ENCODE data around the gene SLC23A3.
A peak's percentile ranks its signal among the peaks of the same experiment; 100 is the strongest.

SLC23A3 gene

DNA sequence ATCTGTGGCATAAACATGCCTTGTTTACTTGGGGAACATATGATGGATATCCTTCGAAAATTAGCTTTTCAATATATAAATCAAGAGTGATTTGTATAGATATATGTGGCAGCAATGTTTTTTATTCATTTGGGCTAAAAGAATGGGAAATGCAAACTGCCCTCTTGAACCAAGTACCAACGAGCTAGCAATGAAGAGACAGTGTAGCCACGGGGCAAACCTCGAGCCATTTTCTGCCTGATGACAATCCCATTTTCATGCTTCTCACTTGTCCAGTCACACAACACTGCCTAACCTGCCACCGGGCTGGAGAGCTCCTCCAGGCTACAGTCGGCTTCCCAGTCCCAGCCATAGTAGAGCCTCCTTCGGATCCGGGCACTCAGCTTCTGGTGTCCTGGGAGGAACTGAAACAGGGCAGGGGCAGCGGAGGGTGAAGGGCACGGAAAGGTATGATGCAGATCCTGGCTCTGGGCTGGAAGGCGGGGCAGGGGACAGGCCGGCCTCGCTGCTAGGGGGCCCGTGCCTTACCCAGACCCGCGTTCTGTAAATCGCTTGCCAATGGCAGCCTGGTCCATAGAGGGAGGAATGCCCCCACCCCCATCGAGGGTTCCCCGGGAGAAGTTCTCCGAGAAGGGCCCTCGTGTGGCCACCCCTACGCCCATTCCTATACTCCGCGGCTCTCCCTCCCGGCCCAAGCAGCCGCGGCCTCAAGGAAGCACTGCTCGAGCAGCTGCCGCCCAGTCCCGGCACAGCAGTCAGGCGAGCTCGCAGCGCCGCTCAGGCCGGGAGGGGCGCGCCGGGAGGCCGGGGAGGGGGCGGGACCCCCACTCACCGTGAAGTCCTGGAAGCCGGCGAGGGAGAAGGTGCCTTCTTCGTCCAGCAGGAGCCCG is 6.3 kb upstream of the SLC23A3 start:
- peak; percentile 53 for DNase-seq (ENCODE audit: low spot score)

DNA sequence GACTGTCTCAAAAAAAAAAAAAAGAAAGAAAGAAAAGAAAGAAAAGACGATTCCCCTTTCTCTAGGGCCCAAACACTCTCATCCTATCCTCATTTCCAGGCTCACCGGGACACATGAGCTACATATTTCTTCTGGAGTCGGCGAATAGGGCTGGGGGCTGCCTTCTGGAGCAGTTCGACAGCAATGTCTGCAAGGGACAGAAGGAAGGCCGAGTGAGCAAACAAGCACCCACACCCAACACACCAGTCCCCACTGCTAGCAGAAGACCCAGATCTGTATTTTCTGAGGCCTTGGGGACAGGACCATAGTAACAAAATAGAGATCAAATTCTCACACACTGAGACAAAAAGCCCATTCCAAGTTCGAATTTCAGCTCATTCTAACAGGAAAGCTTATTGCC is 5.7 kb upstream of the SLC23A3 start:
- no peak for DNase-seq (ENCODE audit: low spot score)

DNA sequence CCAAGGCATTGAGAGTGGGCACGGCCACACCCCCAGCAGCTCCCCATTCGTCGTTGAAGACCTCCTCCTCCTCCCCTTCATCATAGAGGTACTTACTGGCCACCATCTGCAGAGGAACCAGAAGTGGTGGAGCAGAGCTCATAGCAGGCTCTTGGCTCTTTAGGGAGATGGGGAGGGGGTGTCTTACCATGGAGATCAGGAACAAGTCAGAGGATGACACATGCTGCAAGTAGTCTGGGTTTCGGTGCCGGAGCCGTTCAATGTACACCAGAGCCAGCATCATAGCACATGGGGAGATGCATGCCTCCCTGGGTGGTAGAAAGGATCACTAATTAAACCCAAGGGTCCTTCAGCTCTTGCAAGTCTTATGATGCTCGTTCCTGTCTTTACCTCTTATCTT is 5.0 kb upstream of the SLC23A3 start:
- no peak for DNase-seq (ENCODE audit: low spot score)

DNA sequence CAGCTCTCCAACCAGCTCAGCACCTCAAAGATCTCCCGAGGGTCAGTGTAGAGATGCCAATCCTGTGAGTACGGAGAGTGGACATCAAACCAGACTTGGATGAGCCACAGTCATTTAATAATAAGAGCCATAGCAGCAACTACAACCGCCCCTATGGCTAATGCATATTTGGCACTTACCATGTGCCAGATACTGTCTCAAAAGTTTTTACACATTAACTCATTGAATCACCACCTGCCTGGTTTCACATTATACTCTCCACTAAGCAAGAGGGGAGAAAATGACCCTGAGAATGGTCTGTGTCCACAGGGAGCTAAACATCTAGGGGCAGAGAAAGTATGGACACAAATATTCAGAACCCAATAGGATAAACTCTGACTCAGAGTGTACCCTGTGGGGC is 4.3 kb upstream of the SLC23A3 start:
- no peak for DNase-seq (ENCODE audit: low spot score)

DNA sequence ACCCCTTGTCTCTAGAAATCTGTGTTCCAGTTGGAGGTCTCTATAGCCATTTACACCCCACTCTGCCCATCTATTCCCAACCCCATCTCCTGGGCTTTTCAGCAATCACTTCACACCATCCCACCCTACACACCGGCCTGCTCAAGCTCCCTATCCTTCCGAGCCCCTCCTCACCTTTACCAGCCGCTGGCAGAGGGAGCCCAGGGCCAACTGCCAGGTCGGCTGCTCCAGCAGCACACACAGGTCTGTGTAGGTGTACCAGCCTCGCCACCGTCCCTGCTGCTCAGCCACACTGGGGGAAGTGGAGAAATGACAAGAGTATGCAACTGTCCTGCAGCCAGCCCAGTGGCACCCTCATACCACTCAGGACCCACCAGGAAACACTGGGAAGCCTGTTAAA is 3.3 kb upstream of the SLC23A3 start:
- DNase-seq (ENCODE audit: low spot score) = no peak

DNA sequence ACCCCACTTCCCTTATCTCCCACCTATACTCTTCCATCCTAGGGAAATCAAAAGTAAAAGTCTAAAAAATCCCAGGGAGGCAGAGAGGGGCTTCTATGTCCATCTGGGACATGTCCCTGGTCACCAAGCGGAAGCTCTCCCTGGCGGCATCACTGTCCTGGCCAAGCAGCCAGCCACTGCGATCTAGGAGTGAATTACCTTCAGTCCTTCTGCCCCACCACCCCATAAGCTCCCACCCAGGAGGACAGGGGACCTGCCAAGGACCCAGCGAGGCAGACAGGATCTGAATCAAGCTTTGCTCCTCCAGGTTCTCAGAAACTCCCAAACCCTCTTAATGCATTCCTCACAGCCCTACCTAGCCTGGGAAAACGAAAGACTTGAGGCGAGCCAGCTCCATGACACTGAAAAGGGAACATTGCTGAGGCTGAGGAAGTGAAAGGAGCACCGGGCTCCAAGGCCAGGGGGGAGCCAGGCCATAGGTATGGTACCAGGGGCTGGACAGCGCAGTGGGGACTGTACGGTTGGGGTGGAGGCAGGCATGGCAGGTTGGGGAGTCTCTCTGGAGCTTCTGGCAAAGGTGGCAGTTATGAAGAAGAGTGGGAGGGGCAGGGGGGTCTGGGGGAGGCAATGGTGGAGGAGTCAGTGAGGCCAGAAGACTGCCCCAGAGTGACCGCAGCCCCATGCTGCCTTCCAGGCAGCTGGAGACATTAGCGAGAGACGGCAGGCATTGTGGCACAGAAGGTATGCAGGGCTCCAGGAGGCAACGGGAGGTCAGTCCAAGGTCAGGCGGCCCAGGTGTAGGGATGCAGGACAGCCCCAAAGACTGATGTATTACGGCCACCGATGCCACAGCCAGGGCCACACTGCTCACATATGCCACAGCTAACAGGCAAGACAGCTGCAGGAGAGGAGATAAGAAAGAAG is 2.7 kb upstream of the SLC23A3 start:
- DNase-seq (ENCODE audit: low spot score) = no peak

DNA sequence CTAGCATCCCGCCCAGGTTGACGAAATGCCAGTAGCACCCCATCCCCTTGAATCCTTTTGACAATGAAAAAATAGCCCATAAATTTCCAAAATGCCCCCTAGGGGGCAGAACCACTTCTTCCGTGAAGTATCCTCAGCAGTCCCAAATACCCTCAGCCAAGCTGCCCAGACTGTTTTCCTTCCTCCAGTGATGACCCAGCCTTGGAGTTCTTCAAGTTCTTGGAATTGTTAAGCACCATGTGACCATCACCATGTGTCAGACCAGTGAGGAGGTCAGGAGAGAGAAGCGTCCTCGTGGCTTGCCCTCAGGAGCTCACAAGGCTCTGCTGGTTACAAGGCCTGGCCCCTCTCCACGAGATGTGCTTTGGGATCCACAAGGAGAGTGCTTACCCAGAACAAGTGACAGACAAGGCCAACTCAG is 1.4 kb upstream of the SLC23A3 start:
- peak; percentile 86 for DNase-seq (ENCODE audit: low spot score)

DNA sequence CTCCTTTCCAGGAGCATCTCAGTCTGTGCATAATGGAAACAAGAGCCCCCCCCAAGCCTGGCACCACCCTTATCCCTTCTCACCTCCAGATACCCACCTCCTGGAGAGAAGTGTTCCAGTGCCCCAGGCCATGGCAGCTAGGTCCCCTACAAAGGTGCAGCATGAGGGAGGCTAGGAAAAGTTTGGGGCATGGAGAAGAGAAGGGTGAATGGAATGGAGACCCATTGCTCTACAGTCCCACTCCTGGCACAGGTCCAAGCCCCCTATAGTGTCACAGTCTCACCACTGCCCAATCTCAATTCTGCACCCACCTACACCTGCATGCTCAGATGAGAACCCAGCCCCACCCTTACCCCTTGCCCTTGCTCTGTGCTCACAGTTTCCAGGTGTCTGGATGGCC is 897 bp downstream of the SLC23A3 start:
- DNase-seq (ENCODE audit: low spot score) = no peak

DNA sequence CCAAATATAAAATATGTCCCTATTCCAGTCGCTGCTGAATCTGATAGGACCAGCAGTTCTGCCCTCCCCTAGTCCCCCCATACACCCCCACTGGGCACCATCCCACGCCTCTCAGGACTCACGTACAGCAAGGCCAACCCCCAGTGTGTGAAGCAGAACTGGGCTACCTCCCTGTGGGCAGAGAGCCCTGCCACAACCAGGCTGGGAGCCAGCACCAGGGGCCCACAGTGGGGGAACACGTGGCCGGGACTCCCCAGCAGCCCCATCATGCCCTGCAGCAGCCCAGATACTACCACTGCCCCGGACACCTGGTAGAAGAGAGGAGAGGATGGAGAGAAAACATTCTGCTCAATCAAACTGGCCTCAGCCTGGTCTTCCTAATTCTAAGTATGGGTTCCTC is 1.3 kb downstream of the SLC23A3 start:
- DNase-seq (ENCODE audit: low spot score) = no peak

DNA sequence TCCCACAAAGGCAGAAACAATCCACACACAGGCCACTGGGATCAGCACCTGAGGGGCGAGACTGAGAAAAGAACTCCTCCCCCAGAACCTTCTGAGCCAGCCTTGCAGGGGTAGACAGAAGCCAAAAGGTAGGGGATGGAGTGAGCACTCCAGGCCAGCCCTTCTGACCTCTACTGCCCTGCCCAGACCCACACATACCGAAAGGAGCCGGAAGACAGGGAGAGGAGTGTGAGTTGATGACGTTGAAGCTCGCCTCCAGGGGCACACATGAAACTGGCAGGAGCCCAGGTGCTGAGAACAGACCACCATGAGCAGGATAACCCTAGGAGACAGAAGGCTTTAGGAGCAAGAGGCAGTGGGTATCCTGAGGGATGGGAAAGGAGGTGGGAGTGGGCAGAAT is 1.8 kb downstream of the SLC23A3 start:
- no peak for DNase-seq (ENCODE audit: low spot score)

DNA sequence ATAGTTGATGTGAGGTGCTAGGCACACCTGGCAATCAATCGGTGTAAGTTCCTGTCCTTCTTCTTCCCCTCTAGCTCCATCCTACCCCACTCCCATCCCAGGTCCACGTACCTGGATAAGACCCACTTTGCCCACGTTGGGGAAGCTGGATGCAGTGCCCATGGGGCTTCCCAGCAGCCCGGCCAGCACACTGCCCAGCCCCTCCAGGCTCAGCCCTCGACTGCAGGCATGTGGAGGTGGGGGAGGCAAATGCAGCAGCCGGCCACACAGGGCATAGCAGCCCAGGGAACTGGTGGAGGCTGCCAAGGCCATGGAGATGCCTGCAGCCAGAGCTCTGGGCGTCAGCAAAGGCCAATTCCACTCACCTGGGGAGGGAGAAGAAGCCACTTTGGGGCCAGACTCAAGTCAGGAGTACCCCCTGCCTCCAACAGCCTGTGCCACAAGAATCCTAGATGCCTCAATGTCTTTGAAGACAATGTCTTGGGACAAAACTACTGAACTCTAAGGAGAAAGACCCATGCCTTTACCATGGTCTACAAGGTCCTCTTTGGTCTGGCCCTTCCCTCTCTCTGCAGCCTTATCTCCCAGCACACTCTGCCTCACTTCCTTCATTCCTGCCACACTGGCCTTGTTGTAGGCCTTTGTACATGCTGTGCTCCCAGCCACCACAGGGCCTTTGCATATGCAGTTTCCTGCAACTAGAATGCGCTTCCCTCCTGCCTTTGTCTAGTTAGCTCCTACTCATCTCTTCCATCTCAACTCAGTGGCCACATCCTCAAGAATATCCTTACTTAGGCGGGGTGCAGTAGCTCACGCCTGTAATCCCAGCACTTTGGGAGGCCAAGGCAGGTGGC is 4.5 kb downstream of the SLC23A3 start:
- DNase-seq (ENCODE audit: low spot score) = no peak

DNA sequence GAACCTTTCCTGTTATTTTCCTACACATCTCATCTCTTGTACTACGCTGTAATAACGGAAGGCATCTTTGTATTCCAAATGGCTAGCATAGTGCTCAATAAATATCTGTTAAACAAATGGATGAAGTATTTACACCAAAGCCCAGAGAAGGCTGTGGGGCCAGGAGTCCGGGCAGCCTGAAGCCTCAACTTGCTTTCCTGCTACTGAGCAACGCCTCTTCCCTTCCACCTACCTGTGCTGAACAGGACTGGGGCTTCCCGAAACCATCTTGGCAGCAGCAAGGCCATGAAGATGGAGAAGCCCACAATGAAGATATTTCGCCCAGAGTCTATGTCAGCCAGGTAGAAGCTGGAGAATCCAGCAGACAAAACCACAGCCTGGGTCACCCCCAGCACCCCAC is 6.7 kb downstream of the SLC23A3 start:
- DNase-seq (ENCODE audit: low spot score) = no peak

DNA sequence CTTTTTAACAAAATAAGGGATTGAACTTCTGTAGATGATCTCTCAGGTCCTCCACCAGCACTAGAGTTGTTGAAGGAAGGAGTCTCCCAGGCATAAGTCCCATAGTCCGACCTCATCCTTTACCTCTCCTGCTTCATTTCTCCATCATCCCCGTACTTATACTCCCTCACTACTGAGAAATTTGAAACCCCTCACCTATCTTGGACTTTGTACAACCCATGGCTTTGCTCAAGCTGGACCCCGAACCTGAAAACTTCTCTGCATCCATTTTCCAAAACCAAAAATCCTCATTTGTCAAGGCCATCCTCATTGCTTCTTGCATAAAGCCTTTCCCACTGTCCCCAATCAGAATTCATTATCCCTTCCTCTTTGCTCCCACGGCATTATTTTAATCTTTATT is 8.7 kb downstream of the SLC23A3 start:
- no peak for DNase-seq (ENCODE audit: low spot score)

DNA sequence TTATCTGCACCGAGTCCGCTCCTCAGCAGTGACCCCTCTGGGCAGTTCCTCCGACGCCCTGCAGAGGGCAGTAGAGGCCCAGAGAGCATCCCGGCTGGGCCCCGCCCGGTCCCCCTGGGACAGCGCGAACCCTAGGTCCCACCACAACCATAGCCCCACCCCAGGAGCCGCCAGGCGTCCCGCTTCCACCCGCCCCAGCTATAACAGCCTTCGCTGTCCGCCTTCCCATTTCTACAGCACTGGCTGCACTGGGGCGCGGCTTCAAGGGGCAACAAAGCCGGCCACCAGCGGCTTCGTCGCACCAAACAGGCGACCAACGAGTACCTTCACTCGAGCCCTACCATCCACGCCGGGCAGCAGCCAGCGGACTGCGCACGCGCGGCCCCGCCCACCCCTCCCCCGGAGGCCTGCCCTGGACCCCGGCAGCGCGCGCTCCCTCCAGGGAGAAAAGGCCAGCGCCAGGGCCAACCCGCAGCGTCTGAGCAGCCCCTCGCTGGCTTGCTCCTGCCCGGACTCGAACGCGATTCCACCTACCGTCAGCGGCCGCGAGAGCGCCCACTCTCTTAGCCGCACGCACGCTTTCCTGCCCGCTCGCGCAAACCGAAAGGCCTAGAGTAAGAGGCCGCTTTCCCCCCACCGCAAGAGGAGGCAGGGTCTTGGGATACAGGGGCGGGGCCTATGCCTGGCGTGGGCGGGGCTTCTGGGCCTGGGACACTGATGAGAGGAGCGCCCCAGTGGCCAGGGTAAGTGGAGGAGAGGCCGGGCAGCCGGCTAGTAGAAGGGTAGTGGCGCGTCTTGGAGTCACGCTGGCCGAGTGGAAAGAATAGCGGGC is 9.4 kb downstream of the SLC23A3 start, which contains the start of gene NHEJ1:
TSS of gene NHEJ1 (minus strand) at position 630 of the 832 bp plus-strand sequence. CDS start 2,453 bp downstream, outside the sequence.
- DNase-seq (ENCODE audit: low spot score) = peak; percentile 96

DNA sequence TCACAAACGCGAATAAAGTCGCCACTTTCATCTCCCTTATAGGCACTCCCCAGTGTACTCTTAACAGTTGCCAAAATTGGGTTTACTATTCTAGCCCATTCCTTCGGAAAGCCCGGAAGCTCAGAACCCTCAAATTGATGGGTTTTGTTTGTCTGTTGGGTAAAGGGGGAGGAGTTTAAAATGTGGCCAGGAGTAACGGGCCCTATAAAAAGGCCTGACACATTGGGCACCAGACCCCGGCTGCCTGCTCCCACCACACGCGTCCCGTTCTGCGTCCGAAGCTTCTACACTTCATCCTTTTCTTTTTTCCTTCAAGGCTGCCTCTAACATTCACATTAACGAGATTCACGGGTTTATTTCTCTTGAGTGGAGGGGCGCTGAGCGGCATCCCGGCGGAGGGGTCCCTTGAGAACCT is 10.1 kb downstream of the SLC23A3 start:
- peak; percentile 34 for DNase-seq (ENCODE audit: low spot score)

DNA sequence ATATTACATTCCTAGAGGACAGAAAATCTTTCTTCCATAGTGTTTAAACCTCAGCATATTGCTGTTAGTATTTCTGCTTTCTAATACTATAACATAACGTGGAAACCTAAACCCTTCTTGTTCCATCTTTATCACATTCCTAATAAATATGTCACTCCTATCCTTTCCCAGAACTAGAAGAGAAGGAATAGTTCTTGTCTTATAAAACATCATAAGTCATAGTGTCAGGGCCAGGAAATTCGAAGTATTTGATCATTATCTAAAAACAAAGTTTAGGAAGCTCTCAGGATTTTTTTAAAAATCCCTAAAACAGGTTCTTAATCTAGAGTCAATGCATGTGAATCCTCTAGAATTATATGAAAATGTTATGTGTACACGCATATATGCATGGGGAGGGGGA is 11.2 kb downstream of the SLC23A3 start:
- DNase-seq (ENCODE audit: low spot score) = no peak

DNA sequence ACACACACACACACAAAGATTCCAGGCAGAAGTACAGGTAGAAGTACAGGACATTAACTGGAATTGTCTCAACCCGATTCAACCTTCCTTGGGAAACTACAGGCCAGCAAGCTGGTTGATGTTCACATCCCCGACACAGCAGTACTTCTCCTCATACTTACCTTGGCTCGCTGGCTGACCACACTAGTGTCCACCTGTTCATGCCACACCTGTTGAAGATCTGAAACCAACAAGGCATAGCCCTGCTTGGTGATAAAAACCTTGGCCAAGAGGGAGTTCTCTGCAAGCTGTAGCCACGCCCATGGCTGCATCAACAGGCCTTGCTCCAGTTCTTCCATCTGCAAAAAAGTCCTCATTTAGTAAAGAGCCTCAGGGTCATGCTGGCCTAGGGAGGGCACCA is 11.8 kb downstream of the SLC23A3 start:
- no peak for DNase-seq (ENCODE audit: low spot score)

DNA sequence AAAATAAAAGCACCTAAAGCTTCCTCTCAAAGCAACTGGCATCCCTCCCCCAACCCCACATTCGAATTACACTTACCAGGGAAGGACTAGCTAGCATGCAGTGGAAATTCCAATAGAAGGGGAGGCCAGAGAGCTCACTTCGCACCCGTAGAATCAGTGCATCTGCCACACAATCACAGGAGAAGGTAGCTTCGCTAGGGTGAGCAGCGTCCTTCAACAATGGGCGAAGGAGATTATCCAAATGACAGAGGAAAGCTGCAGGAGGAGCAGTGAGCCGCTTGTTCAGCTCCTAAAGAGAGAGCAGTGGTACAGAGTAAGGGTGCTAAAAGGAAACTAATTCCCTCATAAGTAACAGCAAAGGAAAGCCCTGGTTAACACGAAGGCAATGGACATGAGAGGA is 12.4 kb downstream of the SLC23A3 start:
- DNase-seq (ENCODE audit: low spot score) = no peak

DNA sequence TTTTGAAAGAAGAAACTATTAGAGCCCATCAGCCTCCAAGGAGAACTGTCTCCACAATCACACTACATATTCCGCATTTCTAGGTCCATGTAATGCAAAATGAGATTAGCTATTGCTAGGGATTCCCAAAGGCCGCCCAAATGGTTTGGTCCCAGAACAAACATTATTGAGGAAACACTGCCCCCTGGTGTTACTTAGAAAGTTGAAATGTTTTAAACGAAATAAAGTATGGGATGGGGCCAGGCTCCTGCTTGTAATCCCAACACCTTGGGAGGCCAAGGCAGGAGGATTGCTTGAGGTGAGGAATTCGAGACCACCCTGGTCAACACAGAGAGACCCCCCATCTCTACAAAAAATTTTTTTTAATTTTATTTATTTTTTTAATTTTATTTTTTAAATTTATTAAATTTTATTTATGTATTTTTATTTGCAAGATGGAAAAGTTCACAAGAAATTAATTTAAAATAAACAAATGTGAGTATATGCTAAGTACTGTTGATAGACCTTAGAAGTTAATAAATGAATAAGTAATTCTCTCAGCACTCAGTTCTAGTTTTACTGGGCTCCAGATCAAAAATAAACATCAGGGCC is 14.7 kb downstream of the SLC23A3 start:
- peak; percentile 68 for DNase-seq (ENCODE audit: low spot score)

DNA sequence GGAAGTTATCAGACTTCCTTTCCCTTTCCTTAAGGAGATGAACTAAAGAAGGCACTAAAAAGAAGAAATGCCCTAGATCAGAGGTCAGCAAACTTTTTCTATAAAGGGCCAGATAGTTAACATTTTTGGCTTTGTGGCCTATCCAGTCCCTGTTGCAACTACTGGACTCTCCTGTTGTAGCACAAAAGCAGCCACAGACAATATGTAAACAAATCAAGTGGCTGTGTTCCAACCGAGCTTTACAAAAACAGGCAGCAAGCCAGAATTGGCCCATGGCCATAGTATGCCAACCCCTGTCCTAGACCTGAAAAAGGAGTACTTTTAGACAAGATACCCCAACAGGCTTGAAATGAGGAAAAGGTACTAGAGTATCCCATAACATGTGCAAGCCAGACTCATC is 20.2 kb downstream of the SLC23A3 start:
- DNase-seq (ENCODE audit: low spot score) = no peak

DNA sequence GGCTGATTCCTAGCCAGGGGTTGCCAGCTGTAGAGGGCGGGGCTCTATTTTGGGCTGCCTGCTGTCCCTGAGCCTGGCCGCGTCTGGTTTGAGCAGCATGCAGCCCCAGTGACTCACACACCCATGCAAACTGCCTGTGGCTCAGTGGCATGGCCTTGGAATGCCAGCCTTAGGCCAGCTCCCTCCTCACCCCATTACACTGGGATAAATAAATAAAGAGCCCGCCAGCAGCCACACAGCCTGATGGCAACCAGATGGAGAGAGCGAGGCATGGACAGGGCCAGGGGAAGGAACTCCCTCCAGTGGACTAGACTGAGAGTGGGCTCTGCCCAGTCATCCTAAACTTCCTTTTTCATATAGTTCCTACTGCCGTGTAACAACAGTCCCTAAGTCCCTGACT is 27.5 kb downstream of the SLC23A3 start:
- DNase-seq (ENCODE audit: low spot score) = peak; percentile 89

All from AG08396 (cell line).